Naive B cell (primary cell): Measurements from ENCODE around the gene UNC45B. TPM values are rescaled to one million over a fixed set of nuclear protein-coding genes. Genes with fewer than 3 reads are reported as not detected.
"Not testable (repeated sequence)": the region's sequence is repeated elsewhere in the genome, so short reads cannot be mapped to it uniquely, and the experiment has no call there.

ENCODE experiments used
- ATAC-seq, 2 donors: fragments of 150-1000 bp; cut with Tn5 transposase; 2 replicates each; pipeline ENCODE4 v1.10.0; 2021; ENCODE audit warnings: low read depth in 2 of 2, mild to moderate bottlenecking in 2 of 2, moderate library complexity in 2 of 2
- DNase-seq: peaks from one replicate; pipeline ENCODE4 v3.0.0; 2022
- H3K27ac Mint-ChIP-seq, 6 donors: one replicate each; pipeline ENCODE4 v1.8.0; 2020 to 2022; ENCODE audit warnings: mild to moderate bottlenecking in 6 of 6, mixed read lengths in 6 of 6, moderate library complexity in 5 of 6, inconsistent platforms in 2 of 6
- H3K27me3 Mint-ChIP-seq, 3 donors: one replicate each; pipeline ENCODE4 v1.8.0; 2021 to 2022; ENCODE audit warnings: mixed read lengths in 3 of 3, mild to moderate bottlenecking in 1 of 3
- H3K36me3 Mint-ChIP-seq, 2 donors: one replicate each; pipeline ENCODE4 v1.8.0; 2020 to 2022; ENCODE audit warnings: mixed read lengths in 2 of 2, inconsistent platforms in 1 of 2, mild to moderate bottlenecking in 1 of 2
- H3K4me1 Mint-ChIP-seq, 3 donors: one replicate each; pipeline ENCODE4 v1.8.0; 2020 to 2022; ENCODE audit warnings: mixed read lengths in 3 of 3, inconsistent platforms in 1 of 3, mild to moderate bottlenecking in 1 of 3, moderate library complexity in 1 of 3
- H3K4me3 Mint-ChIP-seq, 8 donors: one replicate each; pipeline ENCODE4 v1.8.0; 2020 to 2022; ENCODE audit warnings: mild to moderate bottlenecking in 8 of 8, mixed read lengths in 8 of 8, moderate library complexity in 8 of 8, inconsistent platforms in 2 of 8
- H3K9me3 Mint-ChIP-seq, 7 donors: one replicate each; pipeline ENCODE4 v1.8.0; 2020 to 2022; ENCODE audit warnings: mixed read lengths in 7 of 7, mild to moderate bottlenecking in 5 of 7, inconsistent platforms in 2 of 7, moderate library complexity in 1 of 7
- polyA plus RNA-seq, 6 donors: library from polyadenylated mRNA; unstranded; fragments of 300-500 nt; fragmentation: Illumina TruSeq; gene quantifications; one replicate each; pipeline ENCODE4 v1.2.3, GENCODE V29; 2021; ENCODE audit warnings: low read depth in 6 of 6

Gene UNC45B
- polyA plus RNA-seq, 6 donors from 2014 or later: not detected

GRCh38 chr17:35169835-35170363 is 22.3 kb downstream of the UNC45B start:
- Mint-ChIP-seq H3K4me3 (no peak overlapping the region), H3K4me1 (no peaks in the 10 kb centered on the region), H3K36me3 (no peaks in the 10 kb centered on the region), H3K27me3 (peaks cover 32 to 38% (median 34%) of the 10 kb centered on the region in 3 donors), H3K9me3 (no peaks in the 10 kb centered on the region), H3K27ac (no peak overlapping the region)
- DNase-seq (no peak), ATAC-seq (no peak)

- Mint-ChIP-seq H3K27me3 (peaks cover 37 to 41% (median 39%) of the 10 kb centered on the region in 3 donors), H3K36me3 (no peaks in the 10 kb centered on the region), H3K4me1 (no peaks in the 10 kb centered on the region), H3K27ac (no peak overlapping the region), H3K9me3 (no peaks in the 10 kb centered on the region), H3K4me3 (no peak overlapping the region)
- ATAC-seq (no peak), DNase-seq (no peak)
These were observed 23.6 kb downstream of the UNC45B start for GRCh38 chr17:35170968-35171771.

- ATAC-seq: no peak
- Mint-ChIP-seq H3K27me3 (peaks cover 33 to 34% (median 34%) of the 10 kb centered on the region in 3 donors), H3K9me3 (no peaks in the 10 kb centered on the region), H3K36me3 (no peaks in the 10 kb centered on the region), H3K4me1 (no peaks in the 10 kb centered on the region), H3K27ac (no peak overlapping the region), H3K4me3 (no peak overlapping the region)
- DNase-seq: no peak
These were observed 24.2 kb downstream of the UNC45B start for GRCh38 chr17:35171834-35172233.

GRCh38 chr17:35172321-35172720 is 24.7 kb downstream of the UNC45B start:
- not testable (repeated sequence) for H3K4me3 Mint-ChIP-seq, H3K9me3 Mint-ChIP-seq, H3K36me3 Mint-ChIP-seq, H3K4me1 Mint-ChIP-seq, DNase-seq, ATAC-seq, H3K27ac Mint-ChIP-seq
- peaks cover 29 to 34% (median 29%) of the 10 kb centered on the region in 3 donors for H3K27me3 Mint-ChIP-seq

GRCh38 chr17:35174835-35175334 is 27.3 kb downstream of the UNC45B start:
- no peaks in the 10 kb centered on the region for H3K4me1 Mint-ChIP-seq
- DNase-seq: no peak
- H3K4me3 Mint-ChIP-seq: no peak overlapping the region
- peaks cover 0 to 3% (median 0%) of the 10 kb centered on the region in 7 donors for H3K9me3 Mint-ChIP-seq
- H3K27me3 Mint-ChIP-seq: peaks cover 22 to 35% (median 23%) of the 10 kb centered on the region in 3 donors
- H3K36me3 Mint-ChIP-seq: no peaks in the 10 kb centered on the region
- H3K27ac Mint-ChIP-seq: no peak overlapping the region
- no peak for ATAC-seq

- ATAC-seq (no peak), DNase-seq (no peak)
- Mint-ChIP-seq H3K27ac (peak overlapping the region in 1 of 6 donors; percentile 67), H3K27me3 (peaks cover 17 to 35% (median 29%) of the 10 kb centered on the region in 3 donors), H3K36me3 (no peaks in the 10 kb centered on the region), H3K9me3 (peaks cover 0 to 3% (median 0%) of the 10 kb centered on the region in 7 donors), H3K4me1 (no peaks in the 10 kb centered on the region), H3K4me3 (no peak overlapping the region)
These were observed 28.2 kb downstream of the UNC45B start for GRCh38 chr17:35175638-35176415.

- H3K9me3 Mint-ChIP-seq: peaks cover 0 to 3% (median 0%) of the 10 kb centered on the region in 7 donors
- H3K36me3 Mint-ChIP-seq: no peaks in the 10 kb centered on the region
- no peak overlapping the region for H3K4me3 Mint-ChIP-seq
- no peak overlapping the region for H3K27ac Mint-ChIP-seq
- no peaks in the 10 kb centered on the region for H3K4me1 Mint-ChIP-seq
- no peak for ATAC-seq
- DNase-seq: no peak
- peaks cover 17 to 36% (median 21%) of the 10 kb centered on the region in 3 donors for H3K27me3 Mint-ChIP-seq
These were observed 29.3 kb downstream of the UNC45B start for GRCh38 chr17:35176897-35177296.

GRCh38 chr17:35179379-35179778 is 31.8 kb downstream of the UNC45B start:
- not testable (repeated sequence) for H3K9me3 Mint-ChIP-seq, H3K4me1 Mint-ChIP-seq, ATAC-seq, H3K36me3 Mint-ChIP-seq, H3K27ac Mint-ChIP-seq, H3K4me3 Mint-ChIP-seq, DNase-seq
- H3K27me3 Mint-ChIP-seq: peaks cover 28 to 47% (median 30%) of the 10 kb centered on the region in 3 donors

- Mint-ChIP-seq H3K36me3 (no peaks in the 10 kb centered on the region), H3K4me1 (no peaks in the 10 kb centered on the region), H3K4me3 (no peak overlapping the region), H3K27ac (no peak overlapping the region), H3K27me3 (peaks cover 34 to 49% (median 37%) of the 10 kb centered on the region in 3 donors), H3K9me3 (peaks cover 0 to 3% (median 0%) of the 10 kb centered on the region in 7 donors)
- DNase-seq (no peak), ATAC-seq (no peak)
These were observed 35.7 kb downstream of the UNC45B start for GRCh38 chr17:35183332-35183731.

- Mint-ChIP-seq H3K27me3 (peaks cover 34 to 49% (median 37%) of the 10 kb centered on the region in 3 donors), H3K4me1 (no peaks in the 10 kb centered on the region), H3K36me3 (no peaks in the 10 kb centered on the region), H3K9me3 (no peaks in the 10 kb centered on the region), H3K4me3 (no peak overlapping the region), H3K27ac (no peak overlapping the region)
- ATAC-seq (no peak), DNase-seq (no peak)
These were observed 36.7 kb downstream of the UNC45B start for GRCh38 chr17:35184274-35184673.

GRCh38 chr17:35185849-35186248 is 38.2 kb downstream of the UNC45B start:
- no peaks in the 10 kb centered on the region for H3K9me3 Mint-ChIP-seq
- ATAC-seq (no peak), DNase-seq (no peak)
- H3K27ac Mint-ChIP-seq: no peak overlapping the region
- H3K4me1 Mint-ChIP-seq: no peaks in the 10 kb centered on the region
- H3K4me3 Mint-ChIP-seq: no peak overlapping the region
- H3K27me3 Mint-ChIP-seq: peaks cover 29 to 49% (median 37%) of the 10 kb centered on the region in 3 donors
- no peaks in the 10 kb centered on the region for H3K36me3 Mint-ChIP-seq

GRCh38 chr17:35187481-35187880 is 39.9 kb downstream of the UNC45B start:
- Mint-ChIP-seq H3K9me3 (no peaks in the 10 kb centered on the region), H3K27ac (no peak overlapping the region), H3K27me3 (peaks cover 29 to 52% (median 39%) of the 10 kb centered on the region in 3 donors), H3K4me1 (no peaks in the 10 kb centered on the region), H3K36me3 (no peaks in the 10 kb centered on the region), H3K4me3 (no peak overlapping the region)
- DNase-seq (no peak), ATAC-seq (no peak)

- Mint-ChIP-seq H3K27ac (no peak overlapping the region), H3K4me1 (no peaks in the 10 kb centered on the region), H3K4me3 (no peak overlapping the region), H3K9me3 (no peaks in the 10 kb centered on the region), H3K36me3 (no peaks in the 10 kb centered on the region), H3K27me3 (peaks cover 29 to 52% (median 39%) of the 10 kb centered on the region in 3 donors)
- DNase-seq: no peak
- no peak for ATAC-seq
These were observed 40.5 kb downstream of the UNC45B start for GRCh38 chr17:35188111-35188510.
